Muscle of arm (tissue), 12 donors: ENCODE measurements around the gene CACNG5. TPM values are rescaled to one million over a fixed set of nuclear protein-coding genes. Genes with fewer than 3 reads are reported as not detected.

Source experiments
- polyA plus RNA-seq, 12 donors: library from polyadenylated mRNA; unstranded; fragments of 120-200 nt; gene quantifications; one replicate each; pipeline ENCODE4 v1.2.1, GENCODE V29; 2013; ENCODE audit not compliant: insufficient read length in 12 of 12

The CACNG5 gene
- polyA plus RNA-seq, 12 donors, result 0.12 TPM; not detected in 11

Other genes with a start within 250 kb of the CACNG5 start
- 10 to 100 TPM in 3 of 12 donors, 1 to 10 TPM in 8, not detected in 1; 5.6 to 16.3 (median 9.0) TPM for gene CACNG4, start 129.6 kb downstream of the CACNG5 start, polyA plus RNA-seq
- 100 to 1,000 TPM in 10 of 12 donors, 10 to 100 TPM in 1, not detected in 1; 62.2 to 326 (median 176) TPM for gene CACNG1, start 209.4 kb downstream of the CACNG5 start, polyA plus RNA-seq